Activated B cell treated with CpG ODN at 0.5 μM for 24 hours (primary cell): ENCODE data around the gene RPAP3. TPM values are rescaled to one million over a fixed set of nuclear protein-coding genes. Genes with fewer than 3 reads are reported as not detected.

Source experiments
- ATAC-seq: fragments of 200-7000 bp; cut with Tn5 transposase; one replicate; pipeline ENCODE4 v1.10.0; 2021; ENCODE audit warnings: low read depth, mild to moderate bottlenecking, moderate library complexity
- CTCF ChIA-PET: fragments of 350-600 bp; sonication (Branson Sonifier 250); formaldehyde crosslinking; loops from one replicate; lab custom pipeline; 2021; ENCODE audit warnings: antibody characterized with exemption; lab: Charles Lee
- POLR2A ChIA-PET: fragments of 350-600 bp; sonication (Branson Sonifier 250); formaldehyde crosslinking; loops from one replicate; lab custom pipeline; 2021; ENCODE audit warnings: antibody characterized with exemption; lab: Charles Lee
- DNase-seq: peaks from one replicate; pipeline ENCODE4 v3.0.0; 2022
- H3K27ac Mint-ChIP-seq: one replicate; pipeline ENCODE4 v1.8.0; 2020; ENCODE audit warnings: mixed read lengths
- H3K27me3 Mint-ChIP-seq: one replicate; pipeline ENCODE4 v1.8.0; 2021; ENCODE audit warnings: mixed read lengths
- H3K36me3 Mint-ChIP-seq: one replicate; pipeline ENCODE4 v1.8.0; 2021; ENCODE audit warnings: low read depth, mixed read lengths
- H3K4me1 Mint-ChIP-seq: one replicate; pipeline ENCODE4 v1.8.0; 2021; ENCODE audit warnings: mixed read lengths
- H3K4me3 Mint-ChIP-seq: one replicate; pipeline ENCODE4 v1.8.0; 2020; ENCODE audit warnings: mild to moderate bottlenecking, mixed read lengths
- H3K9me3 Mint-ChIP-seq: one replicate; pipeline ENCODE4 v1.8.0; 2020; ENCODE audit warnings: mixed read lengths
- CTCF ChIP-seq: fragments of 200-600 bp; IDR thresholded peaks from one replicate; pipeline ENCODE4 v1.8.0; 2022; ENCODE audit warnings: antibody characterized with exemption, mild to moderate bottlenecking
- intact Hi-C: fragments of 100-400 bp; cut with micrococcal nuclease; formaldehyde crosslinking; loops from one replicate; pipeline ENCODE4 v1.15.1; 2024
- total RNA-seq: library from RNA; stranded (reverse); gene quantifications from 2 replicates; pipeline ENCODE4 v1.2.3, GENCODE V29; 2022

The RPAP3 gene
- total RNA-seq, 1 donor from 2014 or later: 60.5 TPM

- Mint-ChIP-seq H3K4me1 (peaks cover 37% of the 10 kb centered on the region), H3K27ac (no peak overlapping the region), H3K27me3 (no peaks in the 10 kb centered on the region), H3K36me3 (no peaks in the 10 kb centered on the region), H3K9me3 (no peaks in the 10 kb centered on the region), H3K4me3 (no peak overlapping the region)
- no peak for TF ChIP-seq CTCF
- CTCF ChIA-PET: interaction anchor here (0.8 to 1.6 kb wide), 4 partner anchors 21 to 102 kb away, joined by 3 to 7 read pairs (median 4); partner anchors contain the start of gene RAPGEF3
- intact Hi-C loops: no loop called here
- DNase-seq: no peak
- no peak for ATAC-seq
- POLR2A ChIA-PET: interaction anchor here (1.5 kb wide), 1 partner anchor 21 kb away, joined by 5 read pairs; the partner anchor contains the start of gene RAPGEF3
These were observed 31.2 kb upstream of the RPAP3 start for GRCh38 chr12:47736877-47737676.

- no peaks in the 10 kb centered on the region for H3K27me3 Mint-ChIP-seq
- H3K4me1 Mint-ChIP-seq: peaks cover 29% of the 10 kb centered on the region
- ChIA-PET CTCF (interaction anchor here (0.8 to 1.6 kb wide), 3 partner anchors 21 to 103 kb away, joined by 3 to 7 read pairs (median 4); partner anchors contain the start of gene RAPGEF3), POLR2A (interaction anchor here (1.3 to 1.5 kb wide), 2 partner anchors 9 to 22 kb away, joined by 3 to 5 read pairs; partner anchors contain the start of gene RAPGEF3)
- ATAC-seq (no peak), DNase-seq (no peak)
- no peak for TF ChIP-seq CTCF
- H3K4me3 Mint-ChIP-seq: no peak overlapping the region
- peak overlapping the region; percentile 59 for H3K27ac Mint-ChIP-seq
- H3K9me3 Mint-ChIP-seq: no peaks in the 10 kb centered on the region
- intact Hi-C loops: no loop called here
- no peaks in the 10 kb centered on the region for H3K36me3 Mint-ChIP-seq
These were observed 30.4 kb upstream of the RPAP3 start for GRCh38 chr12:47736216-47736615.

- ATAC-seq (no peak), DNase-seq (no peak)
- Mint-ChIP-seq H3K4me1 (peaks cover 24% of the 10 kb centered on the region), H3K36me3 (no peaks in the 10 kb centered on the region), H3K4me3 (no peak overlapping the region), H3K9me3 (no peaks in the 10 kb centered on the region), H3K27ac (no peak overlapping the region), H3K27me3 (no peaks in the 10 kb centered on the region)
- TF ChIP-seq CTCF: no peak
- ChIA-PET CTCF (interaction anchor here (1.6 kb wide), 1 partner anchor 20 kb away, joined by 7 read pairs; no protein-coding TSS in a partner anchor), POLR2A (interaction anchor here (0.6 to 1.3 kb wide), 2 partner anchors 9 to 21 kb away, joined by 3 read pairs; no protein-coding TSS in a partner anchor)
- intact Hi-C loops: no loop called here
These were observed 29.8 kb upstream of the RPAP3 start for GRCh38 chr12:47735649-47736048.

- no peak for TF ChIP-seq CTCF
- CTCF ChIA-PET: interaction anchor here (1.4 to 1.6 kb wide), 2 partner anchors 10 to 20 kb away, joined by 6 to 7 read pairs; no protein-coding TSS in a partner anchor
- Mint-ChIP-seq H3K4me3 (no peak overlapping the region), H3K36me3 (no peaks in the 10 kb centered on the region), H3K4me1 (peaks cover 16% of the 10 kb centered on the region), H3K27me3 (no peaks in the 10 kb centered on the region), H3K27ac (no peak overlapping the region), H3K9me3 (no peaks in the 10 kb centered on the region)
- ATAC-seq (no peak), DNase-seq (no peak)
- intact Hi-C loops: no loop called here
- POLR2A ChIA-PET: interaction anchor here (1.3 kb wide), 1 partner anchor 8 kb away, joined by 3 read pairs; no protein-coding TSS in a partner anchor
These were observed 29.1 kb upstream of the RPAP3 start for GRCh38 chr12:47734725-47735480.
